DOHH2 (cell line): ENCODE measurements around the gene TMEM63B.

Experiments used
- H3F3A ChIP-seq: fragments of 200-600 bp; sonication (generic), shearing (Covaris generic); 2 replicates; pipeline ENCODE4 v1.6.0; 2016; ENCODE audit warnings: antibody characterized with exemption, mild to moderate bottlenecking; ENCODE audit not compliant: control insufficient read depth, insufficient read depth
- H3K27ac ChIP-seq: fragments of 200-600 bp; sonication (generic); 2 replicates; pipeline ENCODE4 v1.5.1; 2014; ENCODE audit warnings: low read depth, mild to moderate bottlenecking, low read length, moderate library complexity
- H3K27me3 ChIP-seq: fragments of 200-600 bp; sonication (generic); 2 replicates; pipeline ENCODE4 v1.6.1; 2014; ENCODE audit warnings: mild to moderate bottlenecking, low read length, mixed read lengths; ENCODE audit not compliant: control insufficient read depth
- H3K36me3 ChIP-seq: fragments of 200-600 bp; sonication (generic); 2 replicates; pipeline ENCODE4 v1.6.1; 2014; ENCODE audit warnings: mild to moderate bottlenecking, low read length, moderate library complexity, mixed read lengths; ENCODE audit not compliant: control insufficient read depth
- H3K4me1 ChIP-seq: fragments of 200-600 bp; sonication (generic); 2 replicates; pipeline ENCODE4 v1.6.1; 2014; ENCODE audit warnings: mild to moderate bottlenecking, low read length, mixed read lengths; ENCODE audit not compliant: control insufficient read depth
- H3K4me2 ChIP-seq: fragments of 200-600 bp; sonication (generic); 2 replicates; pipeline ENCODE4 v1.6.0; 2014; ENCODE audit warnings: mild to moderate bottlenecking, low read length, moderate library complexity
- H3K4me3 ChIP-seq: fragments of 200-600 bp; sonication (generic); 2 replicates; pipeline ENCODE4 v1.5.1; 2014; ENCODE audit warnings: mild to moderate bottlenecking, low read length, mixed read lengths
- H3K79me2 ChIP-seq: fragments of 200-600 bp; sonication (generic); 2 replicates; pipeline ENCODE4 v1.6.1; 2014; ENCODE audit warnings: mild to moderate bottlenecking, low read length, mixed read lengths; ENCODE audit not compliant: control insufficient read depth
- H3K9me2 ChIP-seq: fragments of 200-600 bp; sonication (generic); replicated peaks from 2 replicates; pipeline ENCODE4 v1.6.1; 2014; ENCODE audit warnings: mild to moderate bottlenecking, low read length, mixed read lengths; ENCODE audit not compliant: control insufficient read depth
- H3K9me3 ChIP-seq: fragments of 200-600 bp; sonication (generic); 2 replicates; pipeline ENCODE4 v1.6.1; 2014; ENCODE audit warnings: antibody characterized with exemption, low read length, mixed read lengths; ENCODE audit not compliant: control insufficient read depth, insufficient read depth
- H4K20me1 ChIP-seq: fragments of 200-600 bp; sonication (generic); 2 replicates; pipeline ENCODE4 v1.6.0; 2014; ENCODE audit warnings: low read depth, mild to moderate bottlenecking, antibody characterized with exemption, low read length, moderate library complexity; ENCODE audit not compliant: control insufficient read depth, insufficient read depth
- CTCF ChIP-seq: fragments of 200-600 bp; sonication (generic); IDR thresholded peaks from one replicate; pipeline ENCODE4 v1.5.1; 2014; ENCODE audit warnings: antibody characterized with exemption, mild to moderate bottlenecking, low read depth, low read length; ENCODE audit not compliant: poor library complexity, severe bottlenecking
- EZH2phosphoT487 ChIP-seq: fragments of 200-600 bp; sonication (generic); IDR thresholded peaks from 2 replicates; pipeline ENCODE4 v1.6.1; 2017; ENCODE audit warnings: borderline replicate concordance, mild to moderate bottlenecking, antibody characterized with exemption, low read length, moderate library complexity, mixed read lengths

Gene TMEM63B

DNA sequence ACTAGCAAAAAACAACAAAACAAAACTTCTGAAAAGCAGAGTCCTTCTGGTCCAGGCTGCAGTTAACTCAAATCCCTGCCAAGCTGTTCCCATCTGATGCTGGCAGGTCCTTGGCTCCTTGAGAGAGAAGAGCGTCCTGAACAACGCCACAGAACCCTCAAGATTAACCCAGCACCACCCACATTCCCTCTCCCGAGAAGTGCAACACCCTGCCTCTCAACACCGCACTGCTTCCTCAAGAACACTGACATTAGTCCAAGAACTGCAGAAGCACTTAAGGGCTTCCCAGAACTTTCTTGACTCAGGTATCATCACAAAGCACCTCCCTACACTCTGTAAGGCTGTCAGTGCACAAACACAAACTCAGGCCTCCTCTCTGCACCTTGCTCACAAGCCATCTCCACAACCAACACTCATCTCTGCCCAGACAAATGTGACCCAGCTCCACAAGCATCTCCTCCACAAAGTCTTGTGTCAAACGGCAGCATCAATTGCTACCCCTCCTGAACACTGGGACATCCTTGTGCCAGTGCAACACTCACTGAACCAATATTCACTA lies 7.6 kb upstream of the TMEM63B start:
- Histone ChIP-seq H3K9me2 (no peaks in the 10 kb centered on the region), H3F3A (no peaks in the 10 kb centered on the region), H3K79me2 (peaks cover 99% of the 10 kb centered on the region), H3K4me2 (no peak overlapping the region), H3K9me3 (no peaks in the 10 kb centered on the region), H3K27me3 (no peaks in the 10 kb centered on the region), H3K4me3 (no peak overlapping the region), H3K4me1 (peaks cover 39% of the 10 kb centered on the region), H3K27ac (no peak overlapping the region), H4K20me1 (peaks cover 49% of the 10 kb centered on the region), H3K36me3 (peaks cover 76% of the 10 kb centered on the region)
- TF ChIP-seq EZH2phosphoT487 (no peak), CTCF (no peak)

DNA sequence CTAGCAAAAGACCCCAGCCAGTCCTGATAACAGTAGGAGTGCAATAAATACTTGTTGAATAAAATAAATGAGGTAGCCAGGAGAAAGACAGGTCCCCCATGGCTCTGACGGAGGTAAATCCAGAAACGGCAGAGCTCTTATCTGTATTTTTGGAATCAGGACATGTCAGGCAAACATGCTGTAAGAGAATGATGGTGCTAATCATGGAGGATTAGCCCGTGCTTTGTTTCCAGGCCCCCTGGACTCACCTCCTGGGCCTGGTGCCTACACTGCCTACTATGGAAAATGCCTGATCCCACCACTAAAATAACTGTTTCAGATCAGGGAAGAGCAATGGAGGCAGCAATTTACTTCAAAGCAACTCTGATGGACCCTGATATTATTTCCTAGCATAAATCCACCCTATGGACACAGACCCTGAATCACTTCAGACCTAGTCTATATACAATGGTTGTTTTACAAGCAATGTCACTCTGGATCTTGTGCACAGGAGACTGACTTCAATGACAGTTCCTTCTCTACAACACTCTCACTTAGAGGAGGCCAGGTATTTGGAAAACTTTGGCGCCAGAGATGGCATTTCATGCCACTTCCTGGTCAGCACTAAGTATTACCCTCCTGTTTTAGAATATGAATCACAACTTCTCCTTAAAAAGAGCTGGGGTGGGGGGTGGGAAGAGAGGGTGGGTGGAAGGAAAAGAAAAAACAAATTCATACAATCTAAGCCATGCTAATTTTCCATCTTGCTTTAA lies 6.5 kb upstream of the TMEM63B start:
- no peaks in the 10 kb centered on the region for H3F3A ChIP-seq
- H3K4me2 ChIP-seq = no peak overlapping the region
- peaks cover 50% of the 10 kb centered on the region for H3K4me1 ChIP-seq
- H3K9me2 ChIP-seq = no peaks in the 10 kb centered on the region
- no peak for TF ChIP-seq CTCF
- TF ChIP-seq EZH2phosphoT487 = no peak
- H3K27me3 ChIP-seq = no peaks in the 10 kb centered on the region
- H4K20me1 ChIP-seq = peaks cover 56% of the 10 kb centered on the region
- no peak overlapping the region for H3K4me3 ChIP-seq
- no peak overlapping the region for H3K27ac ChIP-seq
- no peaks in the 10 kb centered on the region for H3K9me3 ChIP-seq
- H3K36me3 ChIP-seq = peaks cover 74% of the 10 kb centered on the region
- H3K79me2 ChIP-seq = peaks cover 100% of the 10 kb centered on the region

- TF ChIP-seq CTCF (no peak), EZH2phosphoT487 (no peak)
- Histone ChIP-seq H3K4me1 (peaks cover 55% of the 10 kb centered on the region), H3K4me2 (peak overlapping the region; percentile 72), H3K27me3 (no peaks in the 10 kb centered on the region), H3K36me3 (peaks cover 67% of the 10 kb centered on the region), H4K20me1 (peaks cover 56% of the 10 kb centered on the region), H3K27ac (no peak overlapping the region), H3K4me3 (peak overlapping the region; percentile 19; the same call in 1 of the 2 replicates), H3K79me2 (peaks cover 97% of the 10 kb centered on the region), H3K9me3 (no peaks in the 10 kb centered on the region), H3F3A (no peaks in the 10 kb centered on the region), H3K9me2 (no peaks in the 10 kb centered on the region)
These were observed 4.6 kb upstream of the TMEM63B start for GRCh38 chr6:44122801-44123200.
